NCI-H460 (cell line): Measurements from ENCODE around the gene LYSET. TPM values are rescaled to one million over a fixed set of nuclear protein-coding genes. Genes with fewer than 3 reads are reported as not detected.
"Not testable (repeated sequence)": the region's sequence is repeated elsewhere in the genome, so short reads cannot be mapped to it uniquely, and the experiment has no call there.

Source experiments
- DNase-seq: peaks from one replicate; pipeline ENCODE4 v3.0.0-alpha.2; 2016; ENCODE audit warnings: low read depth; ENCODE audit errors: extremely low read depth
- total RNA-seq: library from RNA; depleted of rRNA; stranded (reverse); fragments of >200 nt; shearing (Covaris generic); gene quantifications from 2 replicates; pipeline ENCODE4 v1.2.3, GENCODE V29; 2014; rRNA removed

The LYSET gene
- total RNA-seq, 1 experiment from 2014 or later: 40.6 TPM

DNA sequence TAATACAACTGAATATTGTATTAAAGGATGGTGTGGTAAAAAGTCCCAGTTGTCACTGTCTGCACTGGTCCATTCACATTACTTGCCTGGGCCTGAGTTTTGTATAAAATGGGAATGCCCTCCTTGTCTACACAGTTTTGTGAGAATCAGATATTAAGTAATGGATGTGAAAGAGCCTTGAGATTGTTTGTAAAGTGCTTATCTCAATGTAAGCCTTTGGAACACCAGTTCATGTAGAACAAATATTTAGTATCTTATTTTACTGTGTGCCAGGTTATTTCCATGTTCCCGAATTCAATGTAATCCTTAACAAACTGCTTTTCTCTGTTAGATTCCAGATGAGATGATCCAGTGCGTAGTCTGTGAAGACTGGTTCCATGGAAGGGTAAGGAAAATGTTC lies 29.5 kb downstream of the LYSET start:
- no peak for DNase-seq

DNA sequence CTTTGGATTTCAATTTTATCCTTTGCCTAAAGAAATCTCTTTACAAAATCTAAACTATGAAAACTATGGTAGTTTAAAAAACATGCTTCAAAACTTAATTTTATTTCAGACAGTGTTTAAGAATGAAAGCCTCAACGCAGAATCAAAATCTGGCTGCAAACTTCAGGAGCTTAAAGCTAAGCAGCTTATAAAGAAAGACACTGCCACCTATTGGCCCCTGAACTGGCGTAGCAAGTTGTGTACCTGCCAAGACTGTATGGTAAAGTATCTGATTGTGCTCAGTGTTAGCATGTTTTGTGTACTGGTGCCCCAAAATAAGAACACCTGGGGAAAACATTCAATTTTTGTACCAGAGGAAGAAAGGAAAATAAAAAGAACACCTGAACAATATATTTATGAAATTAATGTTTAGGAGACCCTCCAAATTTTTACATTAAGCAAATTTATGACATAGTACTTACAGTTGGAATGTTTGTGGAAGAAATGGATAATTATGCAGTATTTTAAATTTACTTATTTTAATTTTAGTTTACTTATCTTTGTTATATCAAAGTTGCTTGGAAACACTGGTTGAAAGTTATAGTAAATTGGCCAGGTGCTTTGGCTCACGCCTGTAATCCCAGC lies 34.1 kb downstream of the LYSET start:
- peak; percentile 68 for DNase-seq

GRCh38 chr14:93220509-93220908 lies 35.4 kb downstream of the LYSET start:
- DNase-seq: no peak

- no peak for DNase-seq
Measured at GRCh38 chr14:93223565-93223964, 38.4 kb downstream of the LYSET start.

- DNase-seq: no peak
Measured at GRCh38 chr14:93228550-93228949, 43.4 kb downstream of the LYSET start.

- DNase-seq: no peak
Measured at GRCh38 chr14:93230539-93230938, 45.4 kb downstream of the LYSET start.

DNA sequence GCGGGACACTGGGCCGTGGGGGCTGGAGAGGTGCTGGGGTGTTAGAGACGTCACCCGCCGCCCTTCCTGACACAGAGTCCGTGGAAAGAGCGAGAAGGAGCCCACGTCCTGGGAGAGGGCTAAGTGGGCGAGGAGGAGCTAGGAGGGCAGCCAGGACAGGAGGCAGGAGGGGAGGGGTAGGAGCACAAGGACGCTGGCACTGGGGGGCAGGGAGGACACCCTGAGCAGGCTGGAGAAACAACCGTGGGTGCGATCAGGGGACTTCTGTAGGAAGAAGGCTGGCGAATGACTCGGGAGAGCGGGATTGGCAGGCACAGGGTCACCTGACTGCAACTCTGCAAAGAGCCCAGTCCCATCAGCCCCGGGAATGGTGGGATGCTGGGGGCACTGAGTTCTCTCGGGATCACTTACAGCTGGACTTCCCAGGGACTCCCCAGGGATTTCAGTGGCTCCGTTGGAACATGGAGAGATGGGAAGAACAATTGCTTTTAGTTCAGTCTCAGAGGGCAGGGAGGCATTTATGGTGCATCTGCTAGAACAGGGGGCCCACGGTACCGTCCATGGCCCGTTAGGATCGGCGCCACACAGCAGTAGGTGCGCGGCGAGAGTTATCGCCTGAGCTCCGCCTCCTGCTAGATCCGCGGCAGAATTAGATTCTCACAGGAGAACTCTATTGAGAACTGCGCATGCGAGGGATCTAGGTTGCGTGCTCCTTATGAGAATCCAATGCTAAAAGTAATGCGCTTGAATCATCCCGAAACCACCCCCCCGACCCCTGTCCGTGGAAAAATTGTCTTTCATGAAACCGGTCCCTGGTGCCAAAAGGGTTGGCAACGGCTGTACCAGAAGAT lies 46.2 kb downstream of the LYSET start:
- DNase-seq: peak; percentile 53

- no peak for DNase-seq
Measured at GRCh38 chr14:93232159-93232558, 47.0 kb downstream of the LYSET start.

DNA sequence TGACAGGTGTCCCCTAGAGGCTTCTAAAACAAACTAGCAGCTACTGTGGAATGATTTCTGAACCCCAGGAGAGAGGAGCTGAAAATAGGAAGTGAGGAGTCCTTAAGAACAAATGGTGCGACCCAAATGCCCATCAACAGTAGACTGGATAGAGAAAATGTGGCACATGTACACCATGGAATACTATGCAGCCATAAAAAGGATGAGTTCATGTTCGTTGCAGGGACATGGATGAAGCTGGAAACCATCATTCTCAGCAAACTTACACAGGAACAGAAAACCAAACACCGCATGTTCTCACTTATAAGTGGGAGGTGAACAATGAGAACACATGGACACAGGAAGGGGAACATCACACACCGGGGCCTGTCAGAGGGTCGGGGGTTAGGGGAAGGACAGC lies 48.0 kb downstream of the LYSET start:
- not testable (repeated sequence) for DNase-seq

DNA sequence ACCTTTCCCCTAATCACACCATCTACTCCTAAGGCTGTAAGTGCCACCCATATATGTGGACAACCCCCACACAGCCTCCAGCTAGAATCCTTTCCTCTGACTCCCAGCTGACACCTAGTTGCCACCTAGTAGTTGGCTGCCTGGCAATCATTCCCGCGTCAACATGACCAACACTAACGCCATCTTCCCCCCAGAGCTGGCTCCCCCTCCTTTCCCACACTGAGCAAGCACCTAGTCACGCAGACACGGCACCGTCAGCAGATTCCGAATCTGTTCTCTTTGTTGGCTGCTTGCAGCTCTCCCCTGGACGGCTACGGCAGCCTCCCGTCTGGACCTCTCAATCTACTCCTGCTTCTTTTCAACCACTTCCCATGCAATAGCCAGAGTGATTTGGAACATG lies 49.7 kb downstream of the LYSET start:
- DNase-seq: peak; percentile 98

Other genes with a start within 250 kb of the LYSET start
- 183 and 194 TPM in 2 replicates for gene ITPK1, start 69.4 kb upstream of the LYSET start, total RNA-seq
- 60.7 and 68.4 TPM in 2 replicates for gene MOAP1, start 420 bp upstream of the LYSET start, total RNA-seq
- gene GON7, start 21.7 kb downstream of the LYSET start, total RNA-seq: 38.9 and 41.8 TPM in 2 replicates
- 29.2 and 38.1 TPM in 2 replicates for gene UBR7, start 21.9 kb downstream of the LYSET start, total RNA-seq
- gene BTBD7, start 147.7 kb downstream of the LYSET start, total RNA-seq: 19.8 and 21.5 TPM in 2 replicates
- gene COX8C, start 161.9 kb downstream of the LYSET start, total RNA-seq: not detected in 2 replicates
- gene UNC79, start 245.6 kb downstream of the LYSET start, total RNA-seq: 0.05 TPM in 1 of 2 replicates, not detected in the other